ENCODE results near the gene RTTN. TPM values are rescaled to one million over a fixed set of nuclear protein-coding genes. Genes with fewer than 3 reads are reported as not detected.

RTTN gene
- total RNA-seq, 2 experiments from 2014 or later: 22.2 to 29.7 TPM

GRCh38 chr18:70148039-70148938 is 57.2 kb downstream of the RTTN start:
- DNase-seq (no peak), ATAC-seq (no peak)
- H3K27me3 Mint-ChIP-seq: no peaks in the 10 kb centered on the region
- no peaks in the 10 kb centered on the region for H3K9me3 Mint-ChIP-seq (ENCODE audit: low read depth)
- H3K4me3 Mint-ChIP-seq: no peak overlapping the region
- ChIA-PET CTCF (no interaction called here), POLR2A (no interaction called here)
- peaks cover 3% of the 10 kb centered on the region for H3K4me1 Mint-ChIP-seq
- peaks cover 34% of the 10 kb centered on the region for H3K36me3 Mint-ChIP-seq (ENCODE audit: low read depth)
- H3K27ac Mint-ChIP-seq: no peak overlapping the region
- intact Hi-C loops (cut with DNase I, micrococcal nuclease): no loop called here

- POLR2A ChIA-PET: interaction anchor here (0.6 kb wide), 2 partner anchors 173 to 385 kb away, joined by 3 to 4 read pairs; no protein-coding TSS in a partner anchor
- H3K27ac Mint-ChIP-seq: no peak overlapping the region
- CTCF ChIA-PET: no interaction called here
- no peaks in the 10 kb centered on the region for H3K27me3 Mint-ChIP-seq
- no peak for DNase-seq
- H3K4me3 Mint-ChIP-seq: no peak overlapping the region
- H3K9me3 Mint-ChIP-seq (ENCODE audit: low read depth): no peaks in the 10 kb centered on the region
- intact Hi-C loops (cut with DNase I, micrococcal nuclease): no loop called here
- ATAC-seq: no peak
- H3K4me1 Mint-ChIP-seq: no peaks in the 10 kb centered on the region
- H3K36me3 Mint-ChIP-seq (ENCODE audit: low read depth): peaks cover 48% of the 10 kb centered on the region
These were observed 59.3 kb downstream of the RTTN start for GRCh38 chr18:70146174-70146573.

DNA sequence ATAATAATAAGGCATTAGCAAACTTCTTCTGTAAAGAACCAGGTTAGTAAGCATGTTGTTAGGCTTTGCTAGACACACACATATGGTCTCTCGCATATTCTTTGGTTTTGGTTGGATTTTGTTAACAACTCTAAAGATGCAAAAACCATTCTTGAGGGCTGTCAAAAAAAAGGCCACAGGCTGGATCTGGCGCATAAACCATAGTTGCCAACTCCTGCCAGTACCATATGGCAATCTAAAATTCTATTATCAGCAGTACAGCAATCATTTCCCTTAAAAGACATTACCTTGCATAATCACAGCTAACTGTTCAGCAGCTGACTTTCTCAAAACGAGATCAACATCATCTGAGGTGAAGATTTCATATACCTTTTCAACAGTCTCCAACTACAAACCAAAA is 63.5 kb downstream of the RTTN start:
- ATAC-seq (no peak), DNase-seq (no peak)
- Mint-ChIP-seq H3K4me1 (no peaks in the 10 kb centered on the region), H3K4me3 (no peak overlapping the region), H3K27me3 (no peaks in the 10 kb centered on the region), H3K36me3 (ENCODE audit: low read depth) (peaks cover 53% of the 10 kb centered on the region), H3K9me3 (ENCODE audit: low read depth) (no peaks in the 10 kb centered on the region), H3K27ac (no peak overlapping the region)
- intact Hi-C loops (cut with DNase I, micrococcal nuclease): no loop called here
- POLR2A ChIA-PET: no interaction called here
- CTCF ChIA-PET: no interaction called here

DNA sequence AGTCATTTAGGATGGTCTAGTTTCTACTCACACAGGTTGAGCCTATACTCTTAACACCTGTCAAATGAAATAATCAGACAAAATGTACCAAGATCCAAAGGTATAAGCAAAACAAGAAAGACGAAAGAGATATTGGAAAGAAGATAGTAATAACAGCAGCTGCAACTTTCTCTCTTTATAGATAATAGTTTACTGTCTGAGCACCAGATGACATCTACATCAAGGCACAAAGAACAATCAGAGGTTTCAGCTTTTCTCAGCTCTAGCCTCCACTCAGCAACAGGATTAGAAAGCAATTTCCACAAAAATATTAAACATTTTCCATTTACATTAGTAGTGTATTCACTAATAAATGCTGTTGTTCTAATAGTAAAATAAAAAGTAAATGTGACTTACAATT is 66.3 kb downstream of the RTTN start:
- Mint-ChIP-seq H3K27me3 (no peaks in the 10 kb centered on the region), H3K4me3 (no peak overlapping the region), H3K36me3 (ENCODE audit: low read depth) (peaks cover 40% of the 10 kb centered on the region), H3K4me1 (no peaks in the 10 kb centered on the region), H3K27ac (no peak overlapping the region), H3K9me3 (ENCODE audit: low read depth) (no peaks in the 10 kb centered on the region)
- ChIA-PET CTCF (interaction anchor here (0.7 kb wide), 1 partner anchor 13 kb away, joined by 3 read pairs; no protein-coding TSS in a partner anchor), POLR2A (no interaction called here)
- intact Hi-C loops (cut with DNase I, micrococcal nuclease): no loop called here
- no peak for DNase-seq
- ATAC-seq: no peak

GRCh38 chr18:70135604-70136003 is 69.9 kb downstream of the RTTN start:
- ATAC-seq (no peak), DNase-seq (no peak)
- Mint-ChIP-seq H3K4me1 (no peaks in the 10 kb centered on the region), H3K27ac (no peak overlapping the region), H3K4me3 (no peak overlapping the region), H3K27me3 (no peaks in the 10 kb centered on the region), H3K9me3 (ENCODE audit: low read depth) (no peaks in the 10 kb centered on the region), H3K36me3 (ENCODE audit: low read depth) (peaks cover 33% of the 10 kb centered on the region)
- ChIA-PET CTCF (no interaction called here), POLR2A (no interaction called here)
- intact Hi-C loops (cut with DNase I, micrococcal nuclease): no loop called here

- H3K27ac Mint-ChIP-seq: no peak overlapping the region
- no peak overlapping the region for H3K4me3 Mint-ChIP-seq
- intact Hi-C loops (cut with DNase I, micrococcal nuclease): no loop called here
- no peak for DNase-seq
- no peaks in the 10 kb centered on the region for H3K4me1 Mint-ChIP-seq
- H3K36me3 Mint-ChIP-seq (ENCODE audit: low read depth): peaks cover 44% of the 10 kb centered on the region
- no peaks in the 10 kb centered on the region for H3K27me3 Mint-ChIP-seq
- POLR2A ChIA-PET: no interaction called here
- no peak for ATAC-seq
- H3K9me3 Mint-ChIP-seq (ENCODE audit: low read depth): no peaks in the 10 kb centered on the region
- CTCF ChIA-PET: no interaction called here
These were observed 72.5 kb downstream of the RTTN start for GRCh38 chr18:70132999-70133398.

- CTCF ChIA-PET: no interaction called here
These were observed 77.2 kb downstream of the RTTN start for GRCh38 chr18:70128271-70128670.

GRCh38 chr18:70127359-70127758 is 78.1 kb downstream of the RTTN start:
- ATAC-seq: no peak
- CTCF ChIA-PET: interaction anchor here (0.6 kb wide), 1 partner anchor 268 kb away, joined by 3 read pairs; no protein-coding TSS in a partner anchor
- Mint-ChIP-seq H3K27me3 (no peaks in the 10 kb centered on the region), H3K36me3 (ENCODE audit: low read depth) (peaks cover 31% of the 10 kb centered on the region), H3K4me1 (no peaks in the 10 kb centered on the region), H3K27ac (no peak overlapping the region), H3K4me3 (no peak overlapping the region), H3K9me3 (ENCODE audit: low read depth) (no peaks in the 10 kb centered on the region)
- no peak for DNase-seq
- POLR2A ChIA-PET: no interaction called here
- intact Hi-C loops (cut with DNase I, micrococcal nuclease): no loop called here

More at GRCh38 chr18:70128271-70128670, 77.2 kb downstream of the RTTN start:
- ATAC-seq (no peak), DNase-seq (no peak)
- Mint-ChIP-seq H3K9me3 (ENCODE audit: low read depth) (no peaks in the 10 kb centered on the region), H3K4me3 (no peak overlapping the region), H3K36me3 (ENCODE audit: low read depth) (peaks cover 40% of the 10 kb centered on the region), H3K27ac (no peak overlapping the region), H3K27me3 (no peaks in the 10 kb centered on the region), H3K4me1 (no peaks in the 10 kb centered on the region)
- intact Hi-C loops (cut with DNase I, micrococcal nuclease): no loop called here
- POLR2A ChIA-PET: no interaction called here

GRCh38 chr18:70126832-70127231 is 78.7 kb downstream of the RTTN start:
- ATAC-seq: no peak

DNA sequence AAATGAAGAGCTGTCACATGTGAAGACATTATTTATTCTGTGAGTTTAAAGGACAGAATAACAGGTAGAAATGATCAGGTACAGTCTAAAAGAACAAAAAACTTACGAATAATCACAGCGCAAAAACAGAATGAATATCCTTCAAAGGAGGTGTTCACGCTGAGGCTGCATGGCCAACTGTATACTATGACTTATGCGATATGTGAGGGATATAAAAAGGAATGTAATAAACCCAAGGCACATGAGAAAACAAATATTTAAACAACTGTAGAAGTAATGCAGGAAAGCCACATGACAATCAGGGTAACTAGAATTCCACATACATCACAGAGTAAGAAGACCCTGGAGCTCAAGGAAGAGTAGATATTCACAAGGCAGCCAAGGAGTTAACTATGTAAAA is 81.3 kb downstream of the RTTN start:
- H3K9me3 Mint-ChIP-seq (ENCODE audit: low read depth): no peaks in the 10 kb centered on the region

More at GRCh38 chr18:70126832-70127231, 78.7 kb downstream of the RTTN start:
- Mint-ChIP-seq H3K4me1 (no peaks in the 10 kb centered on the region), H3K36me3 (ENCODE audit: low read depth) (peaks cover 31% of the 10 kb centered on the region), H3K4me3 (no peak overlapping the region), H3K27ac (no peak overlapping the region), H3K27me3 (no peaks in the 10 kb centered on the region), H3K9me3 (ENCODE audit: low read depth) (no peaks in the 10 kb centered on the region)
- ChIA-PET POLR2A (no interaction called here), CTCF (interaction anchor here (0.6 kb wide), 1 partner anchor 268 kb away, joined by 3 read pairs; no protein-coding TSS in a partner anchor)
- intact Hi-C loops (cut with DNase I, micrococcal nuclease): no loop called here
- DNase-seq: no peak

DNA sequence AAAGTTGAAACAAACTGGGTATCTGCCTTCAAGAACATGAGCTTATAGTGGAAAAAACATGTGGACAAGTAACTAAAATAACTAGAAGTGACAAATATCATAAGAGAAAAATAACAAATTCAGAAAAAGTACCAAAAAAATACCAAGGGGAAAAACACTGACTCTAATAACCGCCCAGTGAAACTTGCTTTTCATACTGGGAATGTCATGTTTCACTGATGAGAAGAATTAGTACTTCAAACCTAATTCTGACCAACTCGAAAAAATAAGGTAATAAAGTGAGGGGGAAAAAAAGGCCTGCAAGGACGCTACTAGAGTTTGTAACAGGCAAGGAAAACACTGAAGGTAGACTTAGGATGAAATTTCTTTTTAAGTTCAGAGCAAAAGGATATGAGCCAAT is 83.6 kb downstream of the RTTN start:
- POLR2A ChIA-PET: interaction anchor here (0.6 kb wide), 1 partner anchor 612 kb away, joined by 3 read pairs; no protein-coding TSS in a partner anchor

More for the DNA sequence above, 81.3 kb downstream of the RTTN start:
- POLR2A ChIA-PET: interaction anchor here (0.6 kb wide), 1 partner anchor 65 kb away, joined by 3 read pairs; no protein-coding TSS in a partner anchor
- Mint-ChIP-seq H3K27ac (no peak overlapping the region), H3K27me3 (no peaks in the 10 kb centered on the region), H3K4me1 (no peaks in the 10 kb centered on the region), H3K36me3 (ENCODE audit: low read depth) (peaks cover 24% of the 10 kb centered on the region), H3K4me3 (no peak overlapping the region)
- CTCF ChIA-PET: no interaction called here
- ATAC-seq (no peak), DNase-seq (no peak)
- intact Hi-C loops (cut with DNase I, micrococcal nuclease): no loop called here

GRCh38 chr18:70116949-70117348 is 88.5 kb downstream of the RTTN start:
- H3K4me1 Mint-ChIP-seq: no peaks in the 10 kb centered on the region
- POLR2A ChIA-PET: no interaction called here
- CTCF ChIA-PET: no interaction called here
- peaks cover 44% of the 10 kb centered on the region for H3K36me3 Mint-ChIP-seq (ENCODE audit: low read depth)
- ATAC-seq (no peak), DNase-seq (no peak)
- H3K27me3 Mint-ChIP-seq: no peaks in the 10 kb centered on the region
- H3K27ac Mint-ChIP-seq: no peak overlapping the region
- no peak overlapping the region for H3K4me3 Mint-ChIP-seq
- intact Hi-C loops (cut with DNase I, micrococcal nuclease): no loop called here
- H3K9me3 Mint-ChIP-seq (ENCODE audit: low read depth): no peaks in the 10 kb centered on the region

More for the DNA sequence above, 83.6 kb downstream of the RTTN start:
- Mint-ChIP-seq H3K4me1 (no peaks in the 10 kb centered on the region), H3K27me3 (no peaks in the 10 kb centered on the region), H3K4me3 (no peak overlapping the region), H3K9me3 (ENCODE audit: low read depth) (no peaks in the 10 kb centered on the region), H3K36me3 (ENCODE audit: low read depth) (peaks cover 33% of the 10 kb centered on the region), H3K27ac (no peak overlapping the region)
- ATAC-seq (no peak), DNase-seq (no peak)
- intact Hi-C loops (cut with DNase I, micrococcal nuclease): no loop called here
- CTCF ChIA-PET: interaction anchor here (0.7 kb wide), 1 partner anchor 22 kb away, joined by 3 read pairs; no protein-coding TSS in a partner anchor

Measured in activated CD4-positive, alpha-beta T cell treated with anti-CD3 and anti-CD28 coated beads for 36 hours (primary cell).